OCI-LY7 (cell line): ENCODE results near the gene VASH2.

Experiments
- EZH2phosphoT487 ChIP-seq: fragments of 200-600 bp; sonication (generic); IDR thresholded peaks from 2 replicates; pipeline ENCODE4 v1.6.1; 2018; ENCODE audit warnings: low read depth, borderline replicate concordance, mild to moderate bottlenecking, mixed run types, antibody characterized with exemption, low read length, moderate library complexity, mixed read lengths
- TF ChIP-seq, protein P1 (sequence below): fragments of 200-600 bp; sonication (generic); conservative IDR thresholded peaks from 2 replicates; pipeline ENCODE4 v1.5.1; 2014; ENCODE audit warnings: mild to moderate bottlenecking, antibody characterized with exemption, low read length, moderate library complexity, mixed read lengths

DNA sequence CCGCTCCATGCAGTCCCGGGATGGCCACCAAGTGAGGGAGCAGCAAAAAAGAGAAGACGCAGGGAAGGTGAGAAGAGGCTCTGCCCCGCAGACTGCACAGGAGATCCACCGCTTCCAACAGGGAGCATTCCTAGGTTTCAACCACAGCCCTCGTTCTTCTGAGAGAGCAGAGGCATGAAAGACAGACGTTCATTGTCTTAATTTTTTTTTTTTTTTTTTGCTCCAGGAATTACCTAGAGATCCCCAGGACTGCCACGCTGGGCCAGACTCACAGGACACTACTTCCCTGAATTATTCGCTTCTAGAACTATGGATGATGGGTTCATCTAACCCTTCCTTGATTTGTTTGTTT lies 33.2 kb upstream of the VASH2 start:
- TF ChIP-seq EZH2phosphoT487 = no peak
- TF ChIP-seq, protein P1, sequence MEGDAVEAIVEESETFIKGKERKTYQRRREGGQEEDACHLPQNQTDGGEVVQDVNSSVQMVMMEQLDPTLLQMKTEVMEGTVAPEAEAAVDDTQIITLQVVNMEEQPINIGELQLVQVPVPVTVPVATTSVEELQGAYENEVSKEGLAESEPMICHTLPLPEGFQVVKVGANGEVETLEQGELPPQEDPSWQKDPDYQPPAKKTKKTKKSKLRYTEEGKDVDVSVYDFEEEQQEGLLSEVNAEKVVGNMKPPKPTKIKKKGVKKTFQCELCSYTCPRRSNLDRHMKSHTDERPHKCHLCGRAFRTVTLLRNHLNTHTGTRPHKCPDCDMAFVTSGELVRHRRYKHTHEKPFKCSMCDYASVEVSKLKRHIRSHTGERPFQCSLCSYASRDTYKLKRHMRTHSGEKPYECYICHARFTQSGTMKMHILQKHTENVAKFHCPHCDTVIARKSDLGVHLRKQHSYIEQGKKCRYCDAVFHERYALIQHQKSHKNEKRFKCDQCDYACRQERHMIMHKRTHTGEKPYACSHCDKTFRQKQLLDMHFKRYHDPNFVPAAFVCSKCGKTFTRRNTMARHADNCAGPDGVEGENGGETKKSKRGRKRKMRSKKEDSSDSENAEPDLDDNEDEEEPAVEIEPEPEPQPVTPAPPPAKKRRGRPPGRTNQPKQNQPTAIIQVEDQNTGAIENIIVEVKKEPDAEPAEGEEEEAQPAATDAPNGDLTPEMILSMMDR = no peak
